GM23338 (cell line): Measurements from ENCODE around the gene ANO10. TPM values are rescaled to one million over a fixed set of nuclear protein-coding genes. Genes with fewer than 3 reads are reported as not detected.
A peak's percentile ranks its signal among the peaks of the same experiment; 100 is the strongest.

Experiments used
- ATAC-seq: fragments of 200-7000 bp; cut with Tn5 transposase; 3 replicates; pipeline ENCODE4 v1.9.1; 2020
- DNase-seq: peaks from one replicate; pipeline ENCODE4 v3.0.0-alpha.2; 2015; ENCODE audit warnings: low spot score
- H2AFZ ChIP-seq: fragments of 200-600 bp; sonication (generic); 2 replicates; pipeline ENCODE4 v1.8.0; 2016; ENCODE audit warnings: antibody characterized with exemption, mild to moderate bottlenecking, moderate library complexity
- H3F3A ChIP-seq: fragments of 200-600 bp; sonication (generic); replicated peaks from 2 replicates; pipeline ENCODE4 v1.8.0; 2017; ENCODE audit warnings: antibody characterized with exemption, mixed run types, low read depth
- H3K27ac ChIP-seq: fragments of 200-600 bp; sonication (generic); 2 replicates; pipeline ENCODE4 v1.6.1; 2016; ENCODE audit warnings: low read depth
- H3K27me3 ChIP-seq: fragments of 200-600 bp; sonication (generic); 2 replicates; pipeline ENCODE4 v1.8.0; 2016; ENCODE audit warnings: mild to moderate bottlenecking, mixed run types, moderate library complexity; ENCODE audit not compliant: insufficient read depth
- H3K36me3 ChIP-seq: fragments of 200-600 bp; sonication (generic); 2 replicates; pipeline ENCODE4 v1.8.0; 2016; ENCODE audit warnings: mild to moderate bottlenecking; ENCODE audit not compliant: insufficient read depth
- H3K4me1 ChIP-seq: fragments of 200-600 bp; sonication (generic); 2 replicates; pipeline ENCODE4 v1.8.0; 2016; ENCODE audit warnings: mild to moderate bottlenecking, moderate library complexity; ENCODE audit not compliant: insufficient read depth
- H3K4me2 ChIP-seq: fragments of 200-600 bp; sonication (generic); 2 replicates; pipeline ENCODE4 v1.7.1; 2017; ENCODE audit warnings: mixed run types
- H3K4me3 ChIP-seq: fragments of 200-600 bp; sonication (generic); 2 replicates; pipeline ENCODE4 v1.6.1; 2016; ENCODE audit warnings: mixed run types
- H3K79me2 ChIP-seq: fragments of 200-600 bp; sonication (generic); replicated peaks from 2 replicates; pipeline ENCODE4 v1.8.0; 2017; ENCODE audit warnings: mild to moderate bottlenecking; ENCODE audit not compliant: insufficient read depth
- H3K9me2 ChIP-seq: fragments of 200-600 bp; sonication (generic); 2 replicates; pipeline ENCODE4 v1.8.0; 2017; ENCODE audit not compliant: insufficient read depth
- H4K20me1 ChIP-seq: fragments of 200-600 bp; sonication (generic); replicated peaks from 2 replicates; pipeline ENCODE4 v1.8.0; 2017; ENCODE audit warnings: mild to moderate bottlenecking; ENCODE audit not compliant: insufficient read depth
- H3K27ac Mint-ChIP-seq: 2 replicates; pipeline ENCODE4 v1.8.0; 2020; ENCODE audit warnings: inconsistent platforms, mild to moderate bottlenecking, moderate library complexity, mixed read lengths
- H3K27me3 Mint-ChIP-seq: 3 replicates; pipeline ENCODE4 v1.8.0; 2022; ENCODE audit warnings: low read depth, mild to moderate bottlenecking, moderate library complexity, mixed read lengths, inconsistent platforms; ENCODE audit not compliant: insufficient read depth, poor library complexity
- H3K36me3 Mint-ChIP-seq: 3 replicates; pipeline ENCODE4 v1.8.0; 2021; ENCODE audit warnings: low read depth, mild to moderate bottlenecking, inconsistent platforms, moderate library complexity, mixed read lengths
- H3K4me1 Mint-ChIP-seq: 3 replicates; pipeline ENCODE4 v1.8.0; 2020; ENCODE audit warnings: mild to moderate bottlenecking, inconsistent platforms, mixed read lengths
- H3K4me3 Mint-ChIP-seq: 3 replicates; pipeline ENCODE4 v1.8.0; 2021; ENCODE audit warnings: moderate library complexity, mild to moderate bottlenecking, inconsistent platforms, mixed read lengths
- H3K9me3 Mint-ChIP-seq: 3 replicates; pipeline ENCODE4 v1.8.0; 2020; ENCODE audit warnings: moderate library complexity, mild to moderate bottlenecking, inconsistent platforms, mixed read lengths
- CREB1 ChIP-seq: fragments of 250-450 bp; sonication (Bioruptor Pico); IDR thresholded peaks from 2 replicates; pipeline ENCODE4 v1.5.0; 2020; ENCODE audit warnings: low read depth, mild to moderate bottlenecking, moderate library complexity
- CTCF ChIP-seq, 2 experiments: fragments of 200-600 bp in 1 of 2; sonication (generic) in 1 of 2; conservative IDR thresholded peaks; 2 replicates each; pipeline versions ENCODE4 v1.5.1 to v1.6.1; 2016 to 2017; ENCODE audit warnings: antibody characterized with exemption in 2 of 2, low read depth in 2 of 2, mild to moderate bottlenecking in 2 of 2, moderate library complexity in 1 of 2
- ETS1 ChIP-seq: IDR thresholded peaks from 2 replicates; pipeline ENCODE4 v1.6.1; 2016; ENCODE audit warnings: antibody characterized with exemption
- EZH2phosphoT487 ChIP-seq: fragments of 200-600 bp; sonication (generic); IDR thresholded peaks from one replicate; pipeline ENCODE4 v1.8.1; 2018; ENCODE audit warnings: antibody characterized with exemption; ENCODE audit not compliant: unreplicated experiment
- JUNB ChIP-seq: IDR thresholded peaks from one replicate; pipeline ENCODE4 v1.6.1; 2016; ENCODE audit warnings: antibody characterized with exemption; ENCODE audit not compliant: unreplicated experiment
- NANOG ChIP-seq: IDR thresholded peaks from 2 replicates; pipeline ENCODE4 v1.6.1; 2016; ENCODE audit warnings: antibody characterized with exemption, borderline replicate concordance
- POLR2AphosphoS5 ChIP-seq: IDR thresholded peaks from 2 replicates; pipeline ENCODE4 v1.6.1; 2016; ENCODE audit warnings: antibody characterized with exemption, low read depth
- REST ChIP-seq: IDR thresholded peaks from one replicate; pipeline ENCODE4 v1.6.1; 2018; ENCODE audit warnings: antibody characterized with exemption; ENCODE audit not compliant: unreplicated experiment
- STAT1 ChIP-seq: IDR thresholded peaks from one replicate; pipeline ENCODE4 v1.6.1; 2016; ENCODE audit warnings: antibody characterized with exemption; ENCODE audit not compliant: unreplicated experiment
- ZNF114 ChIP-seq: fragments of 250-450 bp; sonication (Bioruptor Pico); IDR thresholded peaks from 2 replicates; pipeline ENCODE4 v1.5.0; 2020; ENCODE audit warnings: mild to moderate bottlenecking, moderate library complexity
- polyA plus RNA-seq: library from polyadenylated mRNA; unstranded; fragments of >200 nt; fragmentation: Nextera tagmentation; extraction: Ambion mirVana; gene quantifications from 2 replicates; pipeline ENCODE4 v1.2.1, GENCODE V29; 2016
- total RNA-seq: library from RNA; depleted of rRNA; stranded (reverse); fragments of >200 nt; shearing (Covaris generic); gene quantifications from 2 replicates; pipeline ENCODE4 v1.2.3, GENCODE V29; 2014

ANO10 gene
- total and polyA plus RNA-seq, 2 experiments from 2014 or later = 29.2 to 48.1 TPM

- TF ChIP-seq REST = no peak
- TF ChIP-seq JUNB = no peak
- TF ChIP-seq CREB1 (CRISPR knock-in tag) = no peak
Measured at GRCh38 chr3:43362183-43362582, 259.6 kb downstream of the ANO10 start (continued).

- Mint-ChIP-seq H3K36me3 (peaks cover 17% of the 10 kb centered on the region), H3K9me3 (peaks cover 1% of the 10 kb centered on the region; the same call in 2 of the 3 replicates), H3K4me3 (no peak overlapping the region), H3K4me1 (peaks cover 15% of the 10 kb centered on the region), H3K27me3 (peaks cover 21% of the 10 kb centered on the region), H3K27ac (no peak overlapping the region)
- Histone ChIP-seq H3K79me2 (no peaks in the 10 kb centered on the region), H3K27me3 (no peaks in the 10 kb centered on the region), H3K9me2 (no peaks in the 10 kb centered on the region; the same call in 1 of the 2 replicates), H3K36me3 (no peaks in the 10 kb centered on the region), H3F3A (no peaks in the 10 kb centered on the region), H4K20me1 (no peaks in the 10 kb centered on the region), H3K27ac (no peak overlapping the region), H3K4me3 (no peak overlapping the region), H3K4me1 (peaks cover 9% of the 10 kb centered on the region), H3K4me2 (0 out of 2 replicates have a peak overlapping the region, but pooled peaks have one; percentile 50), H2AFZ (no peak overlapping the region)
- ATAC-seq = peak; percentile 5; the same call in 1 of the 3 replicates
- DNase-seq = peak; percentile 36
- TF ChIP-seq CREB1 (CRISPR knock-in tag) (no peak), POLR2AphosphoS5 (no peak), REST (no peak), EZH2phosphoT487 (no peak), ETS1 (no peak), ZNF114 (no peak), STAT1 (no peak), CTCF (conservative IDR thresholded peaks at IDR 0.05; ENCODE audit: low read depth in 2 of 2) (no peak), NANOG (no peak)
Measured at GRCh38 chr3:43361077-43361476, 260.7 kb downstream of the ANO10 start.
